GM18868 (cell line): ENCODE results near the gene PLSCR3.
"Not testable (repeated sequence)": the region's sequence is repeated elsewhere in the genome, so short reads cannot be mapped to it uniquely, and the experiment has no call there.

Source experiments
- ATAC-seq: cut with Tn5 transposase; IDR thresholded peaks from one replicate; pipeline ENCODE4 v1.9.1; 2021; ENCODE audit warnings: mild to moderate bottlenecking, moderate library complexity; ENCODE audit not compliant: unreplicated experiment

PLSCR3 gene

DNA sequence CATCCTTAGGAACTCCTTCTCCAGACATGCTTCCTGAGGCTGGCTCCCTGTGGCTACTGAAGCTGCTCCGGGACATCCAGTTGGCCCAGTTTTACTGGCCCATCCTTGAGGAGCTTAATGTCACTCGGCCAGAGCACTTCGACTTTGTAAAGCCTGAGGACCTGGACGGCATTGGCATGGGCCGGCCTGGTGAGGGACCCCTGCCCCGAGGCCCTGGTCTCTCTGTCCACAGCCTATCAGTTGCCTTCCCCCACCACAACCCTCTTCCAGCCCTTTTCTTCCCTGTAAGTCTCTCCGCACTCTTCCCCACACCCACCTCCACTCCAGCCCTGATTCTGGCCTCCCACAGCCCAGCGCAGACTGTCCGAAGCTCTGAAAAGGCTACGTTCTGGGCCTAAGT, 11.4 kb downstream of the PLSCR3 start:
- ATAC-seq: no peak

- no peak for ATAC-seq
Observed at GRCh38 chr17:7380855-7381683, 13.3 kb downstream of the PLSCR3 start, which contains the start of gene TNK1. TSS of gene TNK1 (plus strand) at chr17:7381089. CDS start at chr17:7382927, 1,838 bp downstream.

GRCh38 chr17:7380321-7380720, 14.0 kb downstream of the PLSCR3 start:
- ATAC-seq: no peak

DNA sequence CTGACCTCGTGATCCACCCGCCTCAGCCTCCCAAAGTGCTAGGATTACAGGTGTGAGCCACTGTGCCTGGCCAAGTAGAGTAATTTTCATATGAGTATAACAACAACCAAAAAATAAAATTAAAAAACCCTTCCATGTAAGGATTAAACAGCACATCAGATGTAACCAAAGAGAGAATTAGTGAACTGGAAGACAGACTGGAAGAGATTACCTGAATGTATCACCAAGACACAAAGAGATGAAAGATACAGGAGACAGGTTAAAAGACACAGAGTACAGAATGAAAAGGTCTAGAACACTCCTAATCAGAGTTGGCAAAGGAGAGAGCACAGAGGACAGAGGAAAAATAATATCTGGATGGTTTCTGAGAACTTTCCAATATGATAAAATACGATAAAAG, 15.2 kb downstream of the PLSCR3 start:
- no peak for ATAC-seq

GRCh38 chr17:7374353-7374752, 20.0 kb downstream of the PLSCR3 start:
- no peak for ATAC-seq

GRCh38 chr17:7370853-7371252, 23.5 kb downstream of the PLSCR3 start:
- ATAC-seq: no peak

DNA sequence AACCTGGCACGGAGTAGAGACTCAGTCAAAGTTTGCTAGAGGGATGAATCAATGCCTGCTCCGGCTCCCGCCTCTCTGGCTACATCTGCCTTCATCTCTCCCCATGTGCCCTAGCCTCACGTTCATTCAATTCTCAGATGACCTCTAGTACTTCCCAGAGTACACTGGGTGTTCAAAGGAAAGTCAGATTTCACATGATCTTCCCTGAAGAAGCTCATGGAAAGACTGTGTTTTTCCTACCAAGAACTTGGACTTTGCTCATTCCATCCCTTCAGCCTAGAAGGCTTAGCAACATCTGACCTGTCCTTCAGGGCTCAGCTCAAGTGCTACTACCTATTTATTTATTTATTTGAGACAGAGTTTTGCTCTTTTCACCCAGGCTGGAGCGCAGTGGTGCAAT, 24.5 kb downstream of the PLSCR3 start:
- ATAC-seq: no peak

DNA sequence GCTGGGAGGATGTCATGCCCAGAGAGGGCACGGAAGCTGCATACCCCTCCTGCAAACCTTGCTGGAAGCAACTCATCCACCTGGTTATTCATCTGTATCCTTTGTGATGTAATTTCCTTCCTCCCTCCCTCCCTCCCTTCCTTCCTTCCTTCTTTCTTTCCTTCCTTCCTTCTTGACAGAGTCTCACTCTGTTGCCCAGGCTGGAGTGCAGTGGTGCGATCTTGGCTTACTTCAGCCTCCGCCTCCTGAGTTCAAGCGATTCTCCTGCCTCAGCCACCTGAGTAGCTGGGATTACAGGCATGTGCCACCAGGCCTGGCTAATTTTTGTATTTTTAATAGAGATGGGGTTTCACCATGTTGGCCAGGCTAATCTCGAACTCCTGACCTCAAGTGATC, 25.7 kb downstream of the PLSCR3 start:
- ATAC-seq: not testable (repeated sequence)

DNA sequence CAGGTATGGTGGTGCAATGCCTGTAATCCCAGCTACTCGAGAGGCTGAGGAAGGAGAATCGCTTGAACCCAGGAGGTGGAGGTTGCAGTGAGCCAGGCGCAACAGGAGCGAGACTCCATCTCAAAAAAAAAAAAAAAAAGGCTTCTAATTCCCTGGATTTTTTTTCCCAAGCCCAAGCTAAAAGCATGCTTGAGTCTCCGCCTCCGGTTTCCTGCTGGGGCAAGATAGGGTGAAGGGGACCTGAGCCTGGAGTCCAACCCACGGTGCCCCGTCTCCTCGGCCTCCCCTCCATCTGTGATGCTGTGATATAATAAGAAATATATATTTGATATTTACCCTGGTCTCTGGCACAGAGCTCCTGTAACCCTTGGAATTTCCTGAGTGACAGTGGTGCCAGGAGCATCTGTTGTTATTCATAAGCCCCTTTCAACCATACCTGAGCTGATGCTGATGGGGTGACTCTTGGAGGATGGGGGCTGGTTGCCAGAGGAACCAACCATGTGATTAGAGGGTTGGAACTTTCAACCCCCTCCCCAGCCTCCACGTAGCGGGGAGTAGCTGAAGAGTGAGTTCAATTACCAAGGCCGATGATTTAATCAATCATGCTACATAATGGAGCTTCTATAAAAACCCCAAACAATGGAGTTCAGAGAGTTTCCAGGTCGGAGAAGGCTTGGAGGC, 26.3 kb downstream of the PLSCR3 start:
- ATAC-seq: no peak

DNA sequence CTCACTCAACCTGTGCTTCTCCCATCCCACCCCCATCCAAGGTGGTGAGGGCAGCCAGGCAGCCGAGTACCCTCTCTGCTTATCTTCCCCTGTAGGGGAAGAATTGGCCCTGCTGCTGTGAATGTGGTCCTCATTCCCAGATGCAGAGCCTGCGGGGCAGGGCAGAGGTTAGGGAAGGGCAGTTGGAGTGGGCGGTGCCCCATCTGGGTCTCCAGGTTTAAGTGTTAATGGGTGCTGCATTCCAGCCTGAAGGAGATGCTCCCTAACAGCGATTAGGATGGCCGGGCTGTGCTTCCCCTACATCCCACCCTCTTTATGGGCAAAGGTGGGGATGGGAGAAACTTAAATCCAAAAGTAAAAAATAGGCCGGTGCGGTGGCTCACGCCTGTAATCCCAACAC, 27.2 kb downstream of the PLSCR3 start:
- ATAC-seq: no peak

DNA sequence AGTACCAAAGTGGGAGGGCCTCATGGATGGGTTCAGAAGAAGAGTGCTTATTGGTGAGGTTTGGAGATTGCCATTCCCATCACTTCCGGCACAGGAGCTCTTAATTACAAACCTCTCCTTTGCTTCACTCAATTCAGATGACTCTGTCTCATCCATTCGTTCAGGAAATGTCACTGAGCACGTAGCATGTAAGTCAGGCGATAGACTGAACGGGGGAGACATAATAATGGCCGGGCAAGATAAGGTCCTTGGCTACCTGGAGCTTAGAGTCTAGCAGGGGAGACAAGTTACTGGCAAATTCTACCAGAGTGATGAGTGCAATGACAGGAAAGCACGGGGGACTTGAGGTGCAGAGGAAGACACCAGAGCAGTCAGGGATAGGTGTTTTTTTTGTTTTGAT, 28.4 kb downstream of the PLSCR3 start:
- not testable (repeated sequence) for ATAC-seq

- ATAC-seq: no peak
Observed at GRCh38 chr17:7363311-7363710, 31.0 kb downstream of the PLSCR3 start.

DNA sequence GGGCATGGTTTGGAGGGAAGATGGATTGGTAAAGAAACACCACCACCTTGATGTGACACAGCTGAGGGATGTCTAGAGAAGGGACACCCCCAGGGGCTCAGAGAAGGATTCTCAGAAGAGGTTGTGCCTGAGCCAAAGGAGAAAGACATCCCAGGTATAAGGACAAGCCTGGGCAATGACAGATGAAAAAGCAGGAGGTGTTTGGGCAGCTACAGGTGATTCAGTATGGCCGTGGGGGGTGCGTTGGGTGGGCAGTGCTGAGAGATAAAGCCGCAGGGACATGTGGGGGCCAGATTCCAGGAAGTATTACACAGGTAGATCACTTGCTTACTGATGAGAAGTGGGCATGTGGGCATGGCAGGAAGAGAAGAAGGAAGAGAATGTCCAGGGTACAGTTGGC, 32.4 kb downstream of the PLSCR3 start:
- no peak for ATAC-seq

GRCh38 chr17:7357381-7357780, 36.9 kb downstream of the PLSCR3 start:
- no peak for ATAC-seq

DNA sequence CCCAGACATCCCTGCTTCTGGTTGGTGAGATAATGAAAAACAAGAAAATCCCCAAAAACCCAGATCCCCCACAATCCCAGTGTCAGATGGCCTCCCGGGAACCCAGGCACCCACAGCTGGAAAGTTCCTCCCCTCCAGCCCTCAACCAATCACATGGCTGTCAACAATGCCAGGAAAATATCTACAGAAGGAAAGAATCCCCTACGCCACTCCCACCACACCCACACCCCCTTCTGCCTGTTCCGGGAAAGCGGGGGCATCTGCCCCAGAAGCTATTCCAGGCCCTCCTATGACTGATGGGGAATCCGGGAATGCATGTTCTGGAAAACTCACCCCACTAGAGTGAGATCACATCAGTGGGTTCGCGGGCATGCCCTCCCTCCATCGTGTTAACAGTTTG, 37.6 kb downstream of the PLSCR3 start:
- no peak for ATAC-seq

DNA sequence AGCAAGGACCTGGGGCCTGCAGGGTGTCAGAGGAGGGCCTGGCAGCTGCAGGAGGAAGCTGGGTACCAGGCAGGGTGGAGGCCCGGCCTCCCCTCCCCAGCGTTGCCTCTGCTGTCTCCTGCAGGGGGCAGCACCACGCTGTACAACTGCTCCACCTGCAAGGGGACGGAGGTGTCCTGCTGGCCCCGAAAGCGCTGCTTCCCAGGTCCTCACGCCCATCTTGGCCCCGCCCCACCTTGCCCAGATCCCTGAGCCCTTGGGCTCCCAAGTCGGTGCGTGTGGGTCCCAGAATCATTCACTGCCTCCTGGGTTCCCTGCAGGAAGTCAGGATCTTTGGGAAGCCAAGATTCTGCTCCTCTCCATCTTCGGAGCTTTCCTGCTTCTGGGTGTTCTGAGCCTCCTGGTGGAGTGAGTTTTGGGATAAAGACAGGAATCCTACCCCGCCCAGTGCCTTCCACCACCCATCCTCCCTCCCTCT, 38.2 kb downstream of the PLSCR3 start:
- no peak for ATAC-seq

GRCh38 chr17:7355573-7355972, 38.8 kb downstream of the PLSCR3 start:
- ATAC-seq: no peak

DNA sequence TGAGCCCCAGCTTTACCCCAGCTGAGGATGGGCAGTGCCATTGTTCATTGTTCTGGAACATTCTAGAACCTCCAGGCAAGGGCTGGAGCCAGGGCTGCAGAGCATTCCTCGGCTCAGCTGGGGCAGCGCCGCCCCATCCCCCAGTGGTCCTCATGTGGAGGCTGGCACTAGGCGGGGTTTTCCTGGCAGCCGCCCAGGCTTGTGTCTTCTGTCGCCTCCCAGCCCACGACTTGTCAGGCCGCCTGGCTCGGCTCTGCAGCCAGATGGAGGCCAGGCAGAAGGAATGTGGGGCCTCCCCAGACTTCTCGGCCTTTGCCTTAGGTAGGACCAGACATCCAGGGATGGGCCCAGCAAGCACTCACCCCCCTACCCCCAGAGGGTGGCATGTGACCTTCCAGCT, 39.3 kb downstream of the PLSCR3 start, which contains the start of gene TMEM95:
Gene TMEM95, plus strand, starts transcription at position 104 of the 400 bp plus-strand sequence. Its CDS starts 49 bp downstream, at position 153.
- no peak for ATAC-seq

DNA sequence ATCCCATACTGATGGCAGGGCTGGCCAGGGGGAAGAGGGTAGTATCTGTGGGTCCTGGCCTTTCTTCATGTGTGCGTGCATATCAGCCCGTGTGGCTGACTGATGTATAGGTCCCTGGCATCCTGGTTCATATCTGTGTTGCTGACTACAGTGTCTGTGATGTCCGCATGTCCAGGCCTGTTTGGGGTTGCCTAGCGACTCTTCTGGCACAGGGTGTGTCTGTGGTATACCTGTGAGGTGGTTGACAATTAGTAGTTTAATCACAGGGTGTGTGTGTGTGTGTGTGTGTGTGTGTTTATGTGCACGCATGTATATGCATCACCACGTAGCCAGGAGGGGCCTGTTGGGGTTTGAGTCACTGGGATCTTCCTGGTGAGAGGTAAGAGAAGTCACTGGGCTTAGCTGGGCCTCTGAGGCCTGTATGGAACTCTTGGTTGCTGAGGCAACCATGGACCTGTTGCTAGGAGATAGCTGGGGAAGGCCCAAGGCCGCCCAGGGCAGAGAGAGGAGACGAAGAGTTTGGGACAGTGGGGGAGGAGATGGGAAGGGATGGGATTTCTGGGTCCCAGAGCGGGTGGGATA, 40.0 kb downstream of the PLSCR3 start:
- no peak for ATAC-seq

DNA sequence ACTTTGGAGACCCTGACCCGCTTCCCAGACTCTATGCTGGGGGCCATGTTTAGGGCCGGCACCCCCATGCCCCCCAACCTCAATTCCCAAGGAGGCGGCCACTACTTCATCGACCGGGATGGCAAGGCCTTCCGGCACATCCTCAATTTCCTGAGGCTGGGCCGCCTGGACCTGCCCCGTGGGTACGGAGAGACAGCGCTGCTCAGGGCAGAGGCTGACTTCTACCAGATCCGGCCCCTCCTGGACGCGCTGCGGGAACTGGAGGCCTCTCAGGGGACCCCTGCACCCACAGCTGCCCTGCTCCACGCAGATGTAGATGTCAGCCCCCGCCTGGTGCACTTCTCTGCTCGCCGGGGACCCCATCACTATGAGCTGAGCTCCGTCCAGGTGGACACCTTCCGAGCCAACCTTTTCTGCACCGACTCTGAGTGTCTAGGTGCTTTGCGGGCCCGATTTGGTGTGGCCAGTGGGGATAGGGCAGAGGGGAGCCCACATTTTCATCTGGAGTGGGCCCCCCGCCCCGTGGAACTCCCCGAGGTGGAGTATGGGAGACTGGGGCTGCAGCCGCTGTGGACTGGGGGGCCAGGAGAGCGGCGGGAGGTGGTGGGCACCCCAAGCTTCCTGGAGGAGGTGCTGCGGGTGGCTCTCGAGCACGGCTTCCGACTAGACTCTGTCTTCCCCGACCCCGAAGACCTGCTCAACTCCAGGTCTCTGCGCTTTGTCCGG, 41.3 kb downstream of the PLSCR3 start:
- no peak for ATAC-seq

- ATAC-seq: no peak
Observed at GRCh38 chr17:7352503-7352889, 41.8 kb downstream of the PLSCR3 start.
